GM12878 (cell line): ENCODE data around the gene CLPTM1L. TPM values are rescaled to one million over a fixed set of nuclear protein-coding genes. Genes with fewer than 3 reads are reported as not detected.

Experiments
- ATAC-seq: fragments of 200-7000 bp; cut with Tn5 transposase; 3 replicates; pipeline ENCODE4 v1.9.1; 2020; ENCODE audit warnings: mild to moderate bottlenecking, moderate library complexity
- BruUV-seq: library from RNA; stranded (reverse); fragments of 400-500 nt; replicated peaks from 2 replicates; lab custom pipeline; 2021; lab: Mats Ljungman, UMichigan
- CTCF ChIA-PET: fragments of 300-600 bp; sonication (Branson Sonifier 250); formaldehyde crosslinking; extraction: SDS; loops from one replicate; lab custom pipeline; 2021; ENCODE audit warnings: inconsistent platforms; lab: Yijun Ruan, JAX
- POLR2A ChIA-PET: fragments of 350-600 bp; formaldehyde crosslinking; extraction: SDS; loops from one replicate; lab custom pipeline; 2021; ENCODE audit warnings: inconsistent platforms; lab: Charles Lee
- RAD21 ChIA-PET: fragments of 300-600 bp; sonication (Branson Sonifier 250); formaldehyde crosslinking; loops from one replicate; lab custom pipeline; 2023; ENCODE audit warnings: antibody characterized with exemption; ENCODE audit not compliant: unreplicated experiment; lab: Charles Lee
- SMC1A ChIA-PET: fragments of 300-600 bp; sonication (Branson Sonifier 250); formaldehyde crosslinking; loops from one replicate; lab custom pipeline; 2023; ENCODE audit not compliant: unreplicated experiment, uncharacterized antibody; lab: Charles Lee
- DNase-seq: peaks from one replicate; pipeline ENCODE4 v3.0.0-alpha.2; 2011; ENCODE audit warnings: low read depth, low spot score
- FAIRE-seq: peaks from 3 replicates; lab custom pipeline; 2011; peaks lifted over from hg19 to GRCh38; lab: Jason Lieb, UNC
- H2AFZ ChIP-seq: 2 replicates; pipeline ENCODE4 v1.6.0; 2011; ENCODE audit warnings: low read depth, low read length, control low read depth; ENCODE audit not compliant: control insufficient read depth
- H3K27ac ChIP-seq: 2 replicates; pipeline ENCODE4 v1.5.1; 2011; ENCODE audit warnings: control low read depth; ENCODE audit not compliant: control insufficient read depth, insufficient read depth
- H3K27me3 ChIP-seq, 2 experiments: replicated peaks in 1 of 2; 2 replicates each; pipeline versions ENCODE4 v1.6.0 to v1.6.1; 2011; ENCODE audit warnings: low read length in 1 of 2; ENCODE audit not compliant: control insufficient read depth in 2 of 2, insufficient read depth in 2 of 2
- H3K36me3 ChIP-seq, 2 experiments: 2 replicates each; pipeline ENCODE4 v1.5.1; 2011; ENCODE audit warnings: low read length in 1 of 2; ENCODE audit not compliant: control insufficient read depth in 2 of 2, insufficient read depth in 2 of 2
- H3K4me1 ChIP-seq: 2 replicates; pipeline ENCODE4 v1.6.1; 2011; ENCODE audit warnings: mild to moderate bottlenecking, low read length, moderate library complexity, mixed read lengths; ENCODE audit not compliant: control insufficient read depth, insufficient read depth
- H3K4me2 ChIP-seq: 2 replicates; pipeline ENCODE4 v1.6.0; 2011; ENCODE audit warnings: control low read depth; ENCODE audit not compliant: control insufficient read depth, insufficient read depth
- H3K4me3 ChIP-seq: fragments of 200-600 bp; sonication (generic); 2 replicates; pipeline ENCODE4 v1.5.1; 2016
- H3K79me2 ChIP-seq: 2 replicates; pipeline ENCODE4 v1.6.0; 2011; ENCODE audit warnings: low read length; ENCODE audit not compliant: control insufficient read depth, insufficient read depth
- H3K9ac ChIP-seq: 2 replicates; pipeline ENCODE4 v1.8.0; 2011; ENCODE audit warnings: low read length, control low read depth, mixed read lengths; ENCODE audit not compliant: control insufficient read depth, insufficient read depth
- H3K9me3 ChIP-seq: replicated peaks from 3 replicates; pipeline ENCODE4 v1.5.1; 2011; ENCODE audit warnings: mild to moderate bottlenecking, low read length; ENCODE audit not compliant: control insufficient read depth, insufficient read depth
- H4K20me1 ChIP-seq: 2 replicates; pipeline ENCODE4 v1.6.0; 2011; ENCODE audit not compliant: control insufficient read depth, insufficient read depth
- BACH1 ChIP-seq: fragments of 450-650 bp; IDR thresholded peaks from 2 replicates; pipeline ENCODE4 v1.6.1; 2017; ENCODE audit warnings: mild to moderate bottlenecking, borderline replicate concordance
- CEBPZ ChIP-seq: fragments of 150-350 bp; IDR thresholded peaks from 2 replicates; pipeline ENCODE4 v1.6.1; 2016; ENCODE audit warnings: low read depth, low read length
- GABPA ChIP-seq: IDR thresholded peaks from 2 replicates; pipeline ENCODE4 v1.6.1; 2014; ENCODE audit warnings: antibody characterized with exemption, low read depth, mild to moderate bottlenecking, inconsistent platforms
- MLLT1 ChIP-seq: fragments of 450-650 bp; IDR thresholded peaks from 2 replicates; pipeline ENCODE4 v1.6.1; 2016; ENCODE audit warnings: mild to moderate bottlenecking
- NFXL1 ChIP-seq: fragments of 450-650 bp; IDR thresholded peaks from 2 replicates; pipeline ENCODE4 v1.6.1; 2017; ENCODE audit warnings: antibody characterized with exemption, mild to moderate bottlenecking, borderline replicate concordance
- PBX3 ChIP-seq: IDR thresholded peaks from 2 replicates; pipeline ENCODE4 v1.6.1; 2011; ENCODE audit warnings: mild to moderate bottlenecking, low read depth, low read length, moderate library complexity; ENCODE audit not compliant: insufficient replicate concordance
- RELB ChIP-seq: fragments of 450-650 bp; IDR thresholded peaks from 2 replicates; pipeline ENCODE4 v1.6.1; 2017; ENCODE audit warnings: low read depth, mild to moderate bottlenecking, moderate library complexity
- SIX5 ChIP-seq: IDR thresholded peaks from 2 replicates; pipeline ENCODE4 v1.6.1; 2011; ENCODE audit warnings: mild to moderate bottlenecking, low read depth, low read length, moderate library complexity; ENCODE audit not compliant: severe bottlenecking
- ZNF207 ChIP-seq: fragments of 450-650 bp; IDR thresholded peaks from 2 replicates; pipeline ENCODE4 v1.6.1; 2014; ENCODE audit warnings: antibody characterized with exemption, mild to moderate bottlenecking, borderline replicate concordance
- ZNF687 ChIP-seq: fragments of 450-650 bp; IDR thresholded peaks from 2 replicates; pipeline ENCODE4 v1.6.1; 2017; ENCODE audit warnings: mild to moderate bottlenecking, moderate library complexity
- WGBS: methylation state at CpG from one replicate; pipeline ENCODE4 v1.1.6; 2016; ENCODE audit warnings: low lambda C conversion rate; ENCODE audit not compliant: insufficient replicate concordance, insufficient coverage; ENCODE audit errors: missing lambda C conversion rate; 5-methylcytosine and 5-hydroxymethylcytosine counted together
- in situ Hi-C: fragments of 300-500 bp; cut with MboI; formaldehyde crosslinking; loops from 9 replicates; pipeline ENCODE4 v1.14.3; 2018; ENCODE audit warnings: mixed read lengths
- intact Hi-C: fragments of 100-400 bp; cut with micrococcal nuclease; formaldehyde crosslinking; loops from one replicate; pipeline ENCODE4 v1.14.2; 2022; ENCODE audit not compliant: unreplicated experiment
- polyA plus RNA-seq, 11 experiments: library from polyadenylated mRNA; depleted of rRNA in 4 of 11; unstranded in 6 of 11; stranded (reverse) in 5 of 11; fragments of >200 nt; fragmentation: Nextera tagmentation in 4 of 11; fragmentation: Illumina TruSeq in 1 of 11; extraction: Ambion mirVana in 4 of 11; extraction: Trizol in 1 of 11; gene quantifications; 1 replicate in 1 of 11; 2 replicates in 10 of 11; pipeline versions ENCODE4 v1.2.1 to v1.2.3, GENCODE V29; 2011 to 2016; ENCODE audit warnings: inconsistent platforms in 2 of 11, missing spikeins in 2 of 11, low read depth in 1 of 11
- total RNA-seq, 4 experiments: library from RNA; depleted of rRNA in 3 of 4; stranded (reverse); fragments of >200 nt in 3 of 4; fragmentation: Illumina TruSeq in 1 of 4; extraction: Trizol in 1 of 4; gene quantifications; 2 replicates each; pipeline versions ENCODE4 v1.2.1 to v1.2.3, GENCODE V29; 2013 to 2021

The CLPTM1L gene
- total and polyA plus RNA-seq, 10 of the 15 experiments (the other 5 are each of a cell fraction or from before 2014, with no cell fraction given): 2.9 to 278 (median 135) TPM

GRCh38 chr5:1279443-1280151 lies 65.3 kb downstream of the CLPTM1L start:
- POLR2A ChIA-PET: no interaction called here
- peaks cover 0 to 9% of the 10 kb centered on the region in 2 experiments; a peak in 2 of 4 replicates for H3K36me3 ChIP-seq
- H3K9ac ChIP-seq: no peak overlapping the region
- H3K79me2 ChIP-seq: no peaks in the 10 kb centered on the region
- H3K4me1 ChIP-seq: no peaks in the 10 kb centered on the region
- no peak overlapping the region for H3K27ac ChIP-seq
- ATAC-seq (no peak), FAIRE-seq (no peak), DNase-seq (no peak)
- SMC1A ChIA-PET: no interaction called here
- no peak overlapping the region for H2AFZ ChIP-seq
- no peak overlapping the region for H3K4me2 ChIP-seq
- no peaks in the 10 kb centered on the region; the same call in 2 of the 3 replicates for H3K9me3 ChIP-seq
- no peaks in the 10 kb centered on the region for H4K20me1 ChIP-seq
- CTCF ChIA-PET: no interaction called here
- intact Hi-C loops: no loop called here
- RAD21 ChIA-PET: no interaction called here
- no peak overlapping the region for H3K4me3 ChIP-seq
- 72% methylated on average over 31 of the region's 34 CpGs for WGBS
- H3K27me3 ChIP-seq: no peaks in the 10 kb centered on the region
- BruUV-seq: no TSS peak
- in situ Hi-C loops: no loop called here
- no peak for TF ChIP-seq RELB
- TF ChIP-seq GABPA: no peak
- no peak for TF ChIP-seq NFXL1
- TF ChIP-seq ZNF687: no peak
- no peak for TF ChIP-seq BACH1
- TF ChIP-seq CEBPZ: no peak
- TF ChIP-seq ZNF207: no peak
- TF ChIP-seq PBX3: no peak
- TF ChIP-seq SIX5: no peak
- TF ChIP-seq MLLT1: no peak
